Nephron progenitor cell (in vitro differentiated cells): ENCODE measurements around the gene RAVER1.
"Not testable (repeated sequence)": the region's sequence is repeated elsewhere in the genome, so short reads cannot be mapped to it uniquely, and the experiment has no call there.

ENCODE experiments used
- DNase-seq: peaks from one replicate; pipeline ENCODE4 v3.0.0; 2021
- H3K27ac Mint-ChIP-seq: 2 replicates; pipeline ENCODE4 v1.8.0; 2021; ENCODE audit warnings: mild to moderate bottlenecking, moderate library complexity, mixed read lengths
- H3K27me3 Mint-ChIP-seq: 2 replicates; pipeline ENCODE4 v1.8.0; 2021; ENCODE audit warnings: mild to moderate bottlenecking, low read depth, mixed read lengths; ENCODE audit not compliant: poor library complexity
- H3K36me3 Mint-ChIP-seq: 2 replicates; pipeline ENCODE4 v1.8.0; 2021; ENCODE audit warnings: low read depth, mixed read lengths
- H3K4me1 Mint-ChIP-seq: 2 replicates; pipeline ENCODE4 v1.8.0; 2021; ENCODE audit warnings: mixed read lengths
- H3K4me3 Mint-ChIP-seq: 2 replicates; pipeline ENCODE4 v1.8.0; 2021; ENCODE audit warnings: mild to moderate bottlenecking, moderate library complexity, mixed read lengths
- H3K9me3 Mint-ChIP-seq: 2 replicates; pipeline ENCODE4 v1.8.0; 2021; ENCODE audit warnings: mild to moderate bottlenecking, moderate library complexity, mixed read lengths
- CTCF ChIP-seq: fragments of 200-600 bp; sonication (generic); IDR thresholded peaks from 2 replicates; pipeline ENCODE4 v1.5.0; 2021; ENCODE audit warnings: antibody characterized with exemption

RAVER1 gene

GRCh38 chr19:10339380-10339960 lies 6.1 kb upstream of the RAVER1 start, which contains the start of gene ICAM3:
Gene ICAM3, minus strand, starts transcription at chr19:10339624. Its CDS starts 10 bp downstream, at chr19:10339614.
- Mint-ChIP-seq H3K4me1 (peaks cover 12% of the 10 kb centered on the region), H3K36me3 (no peaks in the 10 kb centered on the region), H3K9me3 (no peaks in the 10 kb centered on the region), H3K27ac (no peak within 1 kb of the TSS), H3K27me3 (peaks cover 24% of the 10 kb centered on the region), H3K4me3 (no peak within 1 kb of the TSS)
- TF ChIP-seq CTCF = no peak
- DNase-seq = no peak

DNA sequence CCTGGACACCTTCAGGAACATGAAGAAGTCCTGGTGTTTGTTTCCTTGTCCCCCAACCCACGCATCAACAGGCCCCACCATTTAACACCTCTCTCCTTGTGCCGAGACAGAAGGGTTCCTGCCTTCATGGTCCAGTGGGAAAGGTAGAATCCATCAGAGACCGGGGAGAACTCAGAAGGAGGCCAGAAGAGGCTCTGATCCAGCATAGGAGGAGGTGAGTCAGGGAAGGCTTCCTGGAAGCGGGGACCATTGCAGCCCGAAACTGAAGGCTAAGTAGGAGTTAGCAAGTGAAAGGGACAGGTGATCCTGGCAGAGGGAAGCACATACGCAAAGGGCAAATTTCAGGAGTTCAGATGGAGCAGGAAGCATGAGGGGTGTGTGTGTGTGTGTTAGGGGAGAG lies 5.6 kb upstream of the RAVER1 start:
- no peak overlapping the region for H3K27ac Mint-ChIP-seq
- peaks cover 23% of the 10 kb centered on the region for H3K27me3 Mint-ChIP-seq
- DNase-seq = no peak
- peaks cover 17% of the 10 kb centered on the region for H3K4me1 Mint-ChIP-seq
- no peaks in the 10 kb centered on the region for H3K9me3 Mint-ChIP-seq
- no peak for TF ChIP-seq CTCF
- H3K36me3 Mint-ChIP-seq = no peaks in the 10 kb centered on the region
- no peak overlapping the region for H3K4me3 Mint-ChIP-seq

- not testable (repeated sequence) for DNase-seq, H3K27ac Mint-ChIP-seq, H3K4me3 Mint-ChIP-seq, H3K36me3 Mint-ChIP-seq, H3K9me3 Mint-ChIP-seq
- Mint-ChIP-seq H3K27me3 (peaks cover 23% of the 10 kb centered on the region), H3K4me1 (peaks cover 36% of the 10 kb centered on the region)
Measured at GRCh38 chr19:10336725-10337124, 3.4 kb upstream of the RAVER1 start.

DNA sequence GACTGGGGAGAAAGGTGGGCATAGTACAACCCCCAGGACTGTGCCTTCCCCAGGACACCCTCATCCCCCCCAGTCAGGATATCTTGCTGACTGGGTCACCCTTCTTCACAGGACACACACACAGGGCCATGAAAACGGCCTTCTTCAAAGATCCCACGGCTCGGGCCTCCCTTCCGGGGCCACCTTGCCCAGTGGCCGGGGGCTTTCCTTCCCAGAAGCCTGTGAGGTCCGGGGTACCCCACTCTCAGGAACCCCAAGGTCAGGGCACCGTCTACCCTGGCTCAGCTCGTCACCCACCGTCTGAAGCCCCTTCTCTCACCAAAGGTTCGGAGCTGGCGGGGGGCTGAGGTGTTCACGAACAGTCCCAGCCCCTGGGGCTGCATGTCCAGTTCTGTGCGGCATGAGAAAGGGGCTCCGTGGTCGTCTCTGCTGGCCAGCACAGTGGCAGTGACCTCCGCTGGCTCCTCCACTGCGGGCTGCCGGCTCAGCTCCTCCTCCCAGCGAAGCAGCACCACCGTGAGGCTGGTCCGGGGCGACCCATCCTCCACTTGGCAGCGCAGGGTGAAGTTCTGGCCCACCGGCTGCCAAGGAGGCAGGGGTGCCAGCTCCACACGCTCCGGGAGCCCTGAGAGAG lies 2.1 kb upstream of the RAVER1 start:
- Mint-ChIP-seq H3K27ac (no peak overlapping the region), H3K4me1 (peaks cover 32% of the 10 kb centered on the region), H3K4me3 (peak overlapping the region; percentile 97), H3K9me3 (no peaks in the 10 kb centered on the region), H3K36me3 (no peaks in the 10 kb centered on the region), H3K27me3 (peaks cover 17% of the 10 kb centered on the region)
- TF ChIP-seq CTCF = no peak
- DNase-seq = peak; percentile 28

DNA sequence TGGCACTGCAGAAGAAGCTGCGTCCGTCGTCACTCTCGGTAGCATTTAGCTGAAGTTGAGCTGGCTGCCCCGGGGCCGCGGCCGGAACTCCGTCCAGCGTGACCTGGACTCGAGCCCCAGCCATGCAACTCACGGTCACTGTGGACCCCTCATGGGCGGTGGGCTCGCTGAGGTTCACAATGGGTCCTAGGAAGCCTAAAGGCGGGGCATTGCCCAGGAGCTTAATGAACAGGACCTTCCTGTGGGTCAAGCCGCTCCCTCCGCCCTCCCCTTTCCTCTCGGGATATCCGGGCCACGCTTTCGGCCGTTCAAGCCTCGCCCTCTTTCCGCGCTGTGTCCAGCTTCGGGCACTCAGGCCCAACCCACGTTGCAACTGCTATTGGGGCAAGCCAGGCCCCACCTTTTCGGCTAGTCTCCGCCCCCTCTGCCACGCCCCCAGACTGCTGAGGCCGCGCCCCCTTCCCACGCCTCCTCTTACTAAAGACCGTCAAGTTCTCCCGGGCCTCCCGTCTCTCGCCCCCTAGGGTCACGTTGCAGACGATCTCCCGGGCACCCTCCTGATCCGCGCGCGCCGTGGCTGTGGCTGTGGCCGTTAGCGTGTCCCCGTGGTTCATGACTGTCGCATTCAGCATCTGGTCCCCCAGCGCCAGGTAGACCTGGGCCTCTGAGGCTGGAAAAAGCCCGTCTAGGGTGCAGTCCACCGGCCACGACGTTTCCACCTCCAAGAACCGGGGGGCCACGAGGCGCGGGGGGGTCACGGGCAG lies 1.4 kb upstream of the RAVER1 start:
- DNase-seq = peak; percentile 98
- Mint-ChIP-seq H3K36me3 (peaks cover 4% of the 10 kb centered on the region), H3K27me3 (peaks cover 17% of the 10 kb centered on the region), H3K9me3 (no peaks in the 10 kb centered on the region), H3K4me3 (peak overlapping the region; percentile 97), H3K27ac (no peak overlapping the region), H3K4me1 (peaks cover 36% of the 10 kb centered on the region)
- TF ChIP-seq CTCF = no peak

GRCh38 chr19:10333758-10334587 lies 644 bp upstream of the RAVER1 start:
- Mint-ChIP-seq H3K9me3 (no peaks in the 10 kb centered on the region), H3K36me3 (peaks cover 8% of the 10 kb centered on the region), H3K4me1 (peaks cover 36% of the 10 kb centered on the region), H3K27me3 (peaks cover 13% of the 10 kb centered on the region), H3K4me3 (peak overlapping the region; percentile 97), H3K27ac (peak overlapping the region; percentile 59)
- DNase-seq = peak; percentile 29
- TF ChIP-seq CTCF = no peak
